GM13976 (cell line): ENCODE measurements around the gene SPRR3.

Experiments
- DNase-seq: peaks from one replicate; pipeline ENCODE4 v3.0.0; 2012; ENCODE audit warnings: low spot score
- CTCF ChIP-seq: IDR thresholded peaks from 2 replicates; pipeline ENCODE4 v1.5.1; 2012; ENCODE audit warnings: borderline replicate concordance, mild to moderate bottlenecking; ENCODE audit not compliant: insufficient read depth; ENCODE audit errors: extremely low read depth, missing control alignments, control extremely low read depth
- in situ Hi-C: fragments of 300-500 bp; cut with MboI; formaldehyde crosslinking; loops from one replicate; pipeline ENCODE4 v1.12.0; 2022; ENCODE audit warnings: low sequenced_read_pairs, mixed read lengths, inconsistent platforms; ENCODE audit not compliant: unreplicated experiment

The SPRR3 gene

DNA sequence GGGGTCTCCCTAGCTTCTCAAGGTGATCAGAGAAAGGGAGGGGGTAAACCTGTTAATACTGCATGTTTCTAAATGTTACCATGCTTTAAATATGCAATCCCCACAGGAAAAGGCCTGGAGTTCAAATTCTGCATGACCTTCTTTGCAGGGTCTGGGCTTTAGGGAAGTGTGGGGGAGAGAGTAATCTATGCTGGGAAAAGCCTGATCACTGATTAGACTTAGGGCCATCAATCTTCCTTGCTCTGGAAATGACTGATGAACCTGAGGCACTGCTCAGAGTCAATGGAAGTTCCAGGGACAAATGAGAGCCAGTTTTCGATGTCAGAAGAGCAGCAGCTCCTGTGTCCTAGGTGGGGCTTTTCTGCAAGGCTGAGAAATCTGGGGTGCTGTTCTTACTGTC, 20.9 kb upstream of the SPRR3 start:
- in situ Hi-C loops: no loop called here
- no peak for TF ChIP-seq CTCF
- no peak for DNase-seq

DNA sequence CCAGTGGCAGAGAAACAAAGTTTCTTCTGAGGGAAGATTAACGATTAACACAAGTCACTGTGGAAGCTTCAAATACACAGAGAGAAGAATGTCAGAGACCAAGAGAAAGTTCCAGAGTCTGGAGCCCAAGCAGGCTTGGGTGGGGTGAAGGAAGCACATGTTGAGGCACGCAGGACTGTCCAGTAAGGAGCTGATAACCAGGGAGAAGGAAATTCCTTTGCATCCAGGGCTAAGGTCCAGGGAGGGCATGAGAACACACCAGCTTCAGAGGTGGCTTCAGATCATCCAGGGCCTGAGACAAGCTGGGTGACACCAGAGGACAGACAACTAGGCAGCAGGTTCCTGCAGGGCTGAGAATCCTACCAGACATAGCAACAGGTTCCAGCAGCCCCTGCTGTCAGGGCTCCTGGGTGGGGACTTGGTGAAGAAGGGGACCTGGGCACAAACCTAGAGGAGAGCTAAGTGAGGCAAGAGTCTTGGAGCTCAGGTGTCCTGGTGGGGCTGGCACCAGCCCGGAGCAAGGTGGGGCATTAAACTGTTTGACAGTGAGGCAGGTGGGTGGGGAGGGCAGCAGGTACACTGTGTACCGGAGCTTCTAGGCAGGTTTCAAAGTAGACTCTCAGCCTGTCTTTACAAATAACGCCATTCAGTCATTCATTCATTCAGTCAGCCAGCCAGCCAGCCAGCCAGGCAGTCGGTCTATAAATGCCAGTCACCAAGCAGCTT, 20.2 kb upstream of the SPRR3 start:
- in situ Hi-C loops: no loop called here
- no peak for DNase-seq
- TF ChIP-seq CTCF: no peak

- DNase-seq: no peak
- in situ Hi-C loops: no loop called here
- no peak for TF ChIP-seq CTCF
These were observed 19.5 kb upstream of the SPRR3 start for GRCh38 chr1:152982076-152982475.

GRCh38 chr1:152983234-152983633, 18.3 kb upstream of the SPRR3 start:
- in situ Hi-C loops: no loop called here
- no peak for DNase-seq
- no peak for TF ChIP-seq CTCF

GRCh38 chr1:152983743-152984142, 17.8 kb upstream of the SPRR3 start, which contains the start of gene SPRR1A:
Gene SPRR1A (plus strand): TSS chr1:152984081. CDS start chr1:152985231, 1,150 bp downstream.
- in situ Hi-C loops: no loop called here
- DNase-seq: no peak
- TF ChIP-seq CTCF: no peak

DNA sequence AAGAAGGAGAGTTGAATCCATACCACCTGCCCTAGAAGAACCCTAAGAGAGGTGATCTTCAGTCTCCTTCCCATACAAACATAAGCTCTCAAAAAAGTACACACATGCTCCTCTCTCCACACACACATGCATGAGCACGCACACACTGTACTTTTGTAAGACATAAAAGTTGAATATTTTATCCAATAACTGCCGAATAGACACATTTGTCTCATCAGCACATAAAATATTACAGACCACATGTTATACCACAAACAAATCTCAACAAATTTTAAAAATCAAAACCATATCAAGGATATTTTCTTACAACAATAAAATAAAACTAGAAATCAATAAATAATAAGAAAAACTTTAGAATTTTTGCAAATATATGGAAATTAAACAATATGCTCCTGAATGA, 15.0 kb upstream of the SPRR3 start:
- no peak for DNase-seq
- no peak for TF ChIP-seq CTCF
- in situ Hi-C loops: no loop called here
